Putamen (tissue), 1 donor: ENCODE measurements around the gene WNT3A.

Source experiments
- DNase-seq: peaks from one replicate; pipeline ENCODE4 v3.0.0-alpha.2; 2016; ENCODE audit warnings: low spot score

The WNT3A gene

GRCh38 chr1:228048659-228049298, 42.0 kb downstream of the WNT3A start:
- DNase-seq = no peak

GRCh38 chr1:228050571-228051231, 43.9 kb downstream of the WNT3A start:
- no peak for DNase-seq

- no peak for DNase-seq
Measured at GRCh38 chr1:228058172-228058948, 51.6 kb downstream of the WNT3A start.

- DNase-seq = no peak
Measured at GRCh38 chr1:228058949-228059633, 52.3 kb downstream of the WNT3A start.

- no peak for DNase-seq
Measured at GRCh38 chr1:228059634-228060457, 53.0 kb downstream of the WNT3A start.

GRCh38 chr1:228060458-228061190, 53.8 kb downstream of the WNT3A start:
- no peak for DNase-seq

- DNase-seq = no peak
Measured at GRCh38 chr1:228061411-228062084, 54.8 kb downstream of the WNT3A start.

GRCh38 chr1:228062085-228062791, 55.4 kb downstream of the WNT3A start:
- DNase-seq = no peak

- DNase-seq = no peak
Measured at GRCh38 chr1:228062812-228063211, 56.0 kb downstream of the WNT3A start.

- DNase-seq = no peak
Measured at GRCh38 chr1:228063251-228064191, 56.7 kb downstream of the WNT3A start.

- DNase-seq = no peak
Measured at GRCh38 chr1:228064296-228064695, 57.5 kb downstream of the WNT3A start.

GRCh38 chr1:228064741-228065542, 58.1 kb downstream of the WNT3A start:
- no peak for DNase-seq

- no peak for DNase-seq
Measured at GRCh38 chr1:228065543-228066347, 58.9 kb downstream of the WNT3A start.

- DNase-seq = no peak
Measured at GRCh38 chr1:228066416-228066815, 59.6 kb downstream of the WNT3A start.

- no peak for DNase-seq
Measured at GRCh38 chr1:228066891-228067654, 60.3 kb downstream of the WNT3A start.

GRCh38 chr1:228068359-228068758, 61.6 kb downstream of the WNT3A start:
- DNase-seq = no peak
